SK-N-DZ (cell line): ENCODE results near the gene STK32A.

ENCODE experiments used
- DNase-seq: peaks from one replicate; pipeline ENCODE4 v3.0.0-alpha.2; 2015; ENCODE audit warnings: low spot score

Gene STK32A

DNA sequence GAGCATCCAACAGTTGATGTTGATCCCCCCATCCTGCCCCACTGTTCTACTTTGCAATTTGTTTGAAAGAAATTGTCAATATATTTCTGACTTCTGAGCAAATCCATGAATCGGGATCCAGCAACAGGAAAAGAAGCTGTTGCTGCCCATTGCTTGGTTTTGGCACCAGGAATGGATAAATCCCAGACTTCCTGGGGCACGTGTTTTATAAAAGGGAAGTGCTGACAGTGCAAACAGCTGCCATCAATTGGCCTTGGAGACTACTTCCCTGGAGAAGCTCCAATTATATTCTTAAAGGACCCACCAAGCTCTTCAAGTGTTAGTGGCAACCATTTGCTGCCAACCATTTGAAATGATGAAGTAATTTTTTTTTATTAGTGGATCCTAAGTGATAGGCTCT, 13.7 kb downstream of the STK32A start:
- no peak for DNase-seq

GRCh38 chr5:147259837-147260236, 25.0 kb downstream of the STK32A start:
- no peak for DNase-seq

GRCh38 chr5:147267082-147267832, 32.4 kb downstream of the STK32A start:
- no peak for DNase-seq

DNA sequence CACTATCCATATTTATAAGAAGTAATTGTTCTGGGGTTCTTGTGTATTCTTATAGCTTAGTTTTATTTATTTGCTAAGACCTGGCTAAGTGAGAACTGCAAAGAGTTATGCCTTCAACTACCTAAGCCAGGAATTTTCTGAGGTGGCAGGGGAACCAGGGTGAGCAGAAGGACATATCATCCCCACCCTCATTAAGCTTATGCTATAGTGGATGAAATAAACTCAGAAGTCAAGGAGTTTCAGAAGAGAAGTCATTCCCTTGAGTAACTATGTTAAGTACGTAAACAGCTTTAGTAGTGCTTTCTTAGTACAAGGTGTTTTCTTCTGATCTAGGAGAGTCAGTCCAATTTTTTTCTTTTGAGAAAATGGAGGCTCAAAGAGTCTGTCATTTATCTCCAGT, 41.7 kb downstream of the STK32A start:
- DNase-seq = no peak

DNA sequence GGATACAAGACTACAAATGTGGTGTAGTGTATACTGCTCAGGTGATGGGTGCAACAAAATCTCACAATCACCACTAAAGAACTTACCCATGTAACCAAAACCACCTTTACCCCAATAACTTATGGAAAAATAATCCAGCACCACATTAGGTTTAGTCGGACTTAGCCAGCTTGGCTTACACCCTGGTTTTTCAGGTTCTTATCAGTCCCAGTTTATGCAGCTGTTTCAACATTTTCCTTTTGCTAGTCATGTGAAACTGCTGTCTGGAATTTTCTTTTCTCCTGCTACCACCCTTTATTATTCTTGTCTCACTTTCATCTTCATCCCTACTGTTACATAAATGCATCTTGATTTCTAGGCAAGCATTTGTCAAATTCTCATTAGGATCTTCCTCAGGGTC, 51.5 kb downstream of the STK32A start:
- no peak for DNase-seq

DNA sequence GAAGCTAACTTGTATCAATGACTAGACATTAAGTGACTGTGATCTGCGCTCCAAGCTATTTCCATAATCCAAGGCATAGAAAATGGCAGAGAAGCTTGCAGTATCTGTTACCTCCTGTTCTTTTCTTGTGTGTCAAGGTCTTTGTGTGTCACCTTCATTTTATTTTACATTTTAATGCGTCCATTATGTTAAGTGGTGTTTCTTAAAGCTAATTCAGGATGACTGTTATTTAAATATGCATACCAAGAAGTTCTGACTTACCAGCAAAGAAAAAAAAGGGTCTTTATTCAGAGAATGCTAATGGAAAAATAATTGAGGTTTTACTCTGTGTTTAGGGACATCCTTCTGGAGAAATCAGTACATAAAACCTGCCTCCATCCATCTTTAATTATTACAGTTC, 52.3 kb downstream of the STK32A start:
- no peak for DNase-seq

DNA sequence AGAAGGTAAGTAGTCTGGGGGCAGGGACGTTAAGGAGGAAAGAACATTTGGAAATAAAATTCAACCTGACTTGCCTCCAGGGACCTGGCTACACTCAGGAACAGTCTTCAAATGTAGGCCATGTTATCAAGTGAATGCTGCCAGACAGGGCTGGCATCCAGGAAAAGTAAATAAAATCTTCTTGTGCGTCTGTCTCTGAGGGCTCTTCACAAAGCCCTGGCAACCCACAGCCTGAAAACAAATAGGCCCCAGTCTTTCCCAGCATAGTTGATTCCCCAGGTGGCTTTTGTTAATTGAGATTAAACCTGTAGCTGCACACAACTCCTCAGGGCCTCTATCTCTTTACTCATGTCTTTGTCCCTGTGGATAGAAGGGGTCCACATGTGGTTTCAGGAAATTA, 55.4 kb downstream of the STK32A start:
- no peak for DNase-seq

DNA sequence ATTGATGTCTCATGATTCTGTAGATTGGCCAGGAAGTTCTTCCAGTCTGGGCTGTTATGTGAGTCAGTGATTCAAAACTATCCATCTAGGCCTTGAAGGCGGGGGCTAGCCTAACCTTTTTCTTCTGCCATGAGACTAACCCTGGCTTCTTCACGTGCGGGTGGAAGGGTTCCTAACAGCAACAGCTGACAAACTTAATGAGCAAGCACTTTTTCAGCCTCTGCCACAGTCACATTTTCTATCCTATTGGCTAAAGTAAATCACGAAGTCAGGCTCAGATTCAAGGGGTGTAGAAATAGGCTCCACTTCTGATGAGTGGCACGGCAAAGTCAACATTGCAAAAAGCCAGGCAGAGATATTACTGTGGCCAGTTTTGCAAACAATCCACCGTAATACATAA, 68.4 kb downstream of the STK32A start:
- no peak for DNase-seq

DNA sequence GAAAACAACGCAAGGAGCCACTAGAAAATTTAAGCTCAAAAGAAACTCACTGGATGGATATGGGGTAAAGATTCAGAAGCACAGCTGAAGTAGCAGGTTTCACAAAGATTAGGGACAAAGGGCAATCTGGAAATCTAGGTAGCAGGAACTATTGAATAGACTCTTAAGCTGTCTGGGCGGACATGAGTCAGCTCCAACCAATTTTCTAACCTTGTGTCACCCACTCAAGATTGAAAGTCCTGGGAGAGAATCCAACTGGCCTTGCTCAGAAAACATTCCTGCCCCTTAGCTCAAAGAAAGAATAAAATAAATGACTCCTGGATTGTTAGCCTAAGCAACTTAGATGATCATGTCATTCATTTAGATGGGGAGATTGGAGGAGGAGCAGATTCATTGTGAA, 69.2 kb downstream of the STK32A start:
- no peak for DNase-seq

GRCh38 chr5:147305147-147305546, 70.3 kb downstream of the STK32A start:
- no peak for DNase-seq

DNA sequence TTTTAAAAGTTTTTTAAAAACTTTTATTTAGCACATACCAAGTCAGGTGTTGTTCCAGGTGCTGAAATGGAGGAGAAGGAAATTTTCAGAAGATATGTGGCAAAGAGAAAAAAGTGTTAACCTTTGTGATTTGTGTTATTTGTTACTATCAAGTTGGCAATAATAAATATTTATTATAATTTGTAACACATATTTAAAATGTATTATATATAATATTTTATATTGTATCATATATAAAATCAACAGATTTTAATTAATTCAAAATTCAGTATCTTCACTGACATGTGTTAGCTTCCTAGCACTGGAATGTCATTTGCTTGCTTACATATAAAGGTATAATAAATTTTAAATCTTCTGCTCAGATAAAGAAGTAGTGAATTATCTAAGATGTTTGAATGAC, 71.5 kb downstream of the STK32A start:
- no peak for DNase-seq

DNA sequence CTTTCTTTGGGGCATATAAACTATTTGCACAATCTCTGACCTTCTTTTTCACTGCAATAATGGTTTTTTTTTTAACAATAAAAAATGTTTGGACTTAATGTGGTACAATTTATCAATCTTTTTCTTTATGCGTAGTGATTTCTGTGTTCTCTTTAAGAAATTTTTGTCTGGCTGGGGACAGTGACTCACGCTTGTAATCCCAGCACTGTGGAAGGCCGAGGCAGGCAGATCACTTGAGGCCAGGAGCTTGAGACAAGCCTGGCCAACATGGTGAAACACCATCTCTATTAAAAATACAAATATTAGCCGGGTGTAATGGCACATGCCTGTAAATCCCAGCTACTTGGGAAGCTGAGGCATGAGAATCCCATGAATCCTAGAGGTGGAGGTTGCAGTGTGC, 72.3 kb downstream of the STK32A start:
- no peak for DNase-seq

- no peak for DNase-seq
Measured at GRCh38 chr5:147309621-147310020, 74.8 kb downstream of the STK32A start.

GRCh38 chr5:147310059-147310704, 75.4 kb downstream of the STK32A start:
- DNase-seq = no peak

- DNase-seq = no peak
Measured at GRCh38 chr5:147317978-147318684, 83.3 kb downstream of the STK32A start.

DNA sequence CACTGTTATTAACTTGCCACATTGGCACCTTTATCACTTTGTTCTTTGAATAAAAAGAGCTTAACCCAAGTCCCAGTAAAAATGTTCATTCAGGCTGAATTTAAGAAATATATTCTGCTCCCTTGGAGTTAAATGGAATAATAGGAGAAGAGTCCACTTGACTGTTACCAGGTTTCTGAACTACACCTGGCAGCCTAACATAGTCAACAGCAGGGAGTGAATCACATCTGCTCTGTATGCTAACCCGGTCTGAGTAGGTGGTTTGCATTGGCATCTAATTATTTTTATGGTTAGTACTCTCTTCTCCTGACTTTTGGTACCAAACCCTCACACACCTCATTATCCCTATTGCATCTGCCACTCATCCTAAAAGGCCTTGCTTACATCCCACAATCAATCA, 86.7 kb downstream of the STK32A start:
- DNase-seq = no peak

- DNase-seq = no peak
Measured at GRCh38 chr5:147327421-147327820, 92.6 kb downstream of the STK32A start.

DNA sequence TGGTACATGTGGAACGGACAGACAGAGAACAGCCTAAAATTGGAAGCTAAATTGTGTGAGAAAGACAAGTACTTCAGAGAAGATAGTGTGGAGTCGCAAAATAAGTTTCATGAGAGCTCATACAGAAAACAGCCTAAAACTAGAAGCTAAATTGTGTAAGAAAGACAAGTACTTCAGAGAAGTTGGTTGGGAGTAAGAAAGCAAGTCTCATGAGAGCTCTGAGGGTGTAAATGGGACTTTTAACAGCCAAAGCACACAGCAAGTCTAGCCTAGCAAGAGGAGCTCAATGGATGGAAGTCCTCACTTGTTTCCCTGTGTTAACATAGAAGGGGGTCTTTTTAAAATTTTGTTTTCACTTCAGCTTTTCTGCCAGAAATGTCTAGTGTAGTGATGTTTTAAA, 93.1 kb downstream of the STK32A start:
- no peak for DNase-seq

DNA sequence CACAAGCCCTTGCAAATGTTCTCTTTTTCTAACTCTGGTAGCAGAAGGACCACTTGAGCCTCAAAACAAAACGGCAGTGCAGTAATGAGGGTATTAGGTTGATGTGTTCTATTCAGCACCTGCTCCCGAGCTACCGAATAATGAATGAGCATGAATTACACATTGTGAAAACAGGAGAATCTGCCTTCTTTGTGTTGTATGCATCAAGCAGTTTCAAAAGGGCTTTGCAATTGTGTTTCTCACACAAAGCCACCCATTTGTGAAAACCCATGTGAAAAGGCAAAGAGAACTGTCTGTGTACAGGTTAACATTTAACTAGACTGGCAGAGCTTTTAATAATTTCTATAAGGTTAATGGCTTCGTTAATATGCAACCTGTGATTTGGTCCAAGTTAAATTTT, 97.8 kb downstream of the STK32A start:
- DNase-seq = no peak

DNA sequence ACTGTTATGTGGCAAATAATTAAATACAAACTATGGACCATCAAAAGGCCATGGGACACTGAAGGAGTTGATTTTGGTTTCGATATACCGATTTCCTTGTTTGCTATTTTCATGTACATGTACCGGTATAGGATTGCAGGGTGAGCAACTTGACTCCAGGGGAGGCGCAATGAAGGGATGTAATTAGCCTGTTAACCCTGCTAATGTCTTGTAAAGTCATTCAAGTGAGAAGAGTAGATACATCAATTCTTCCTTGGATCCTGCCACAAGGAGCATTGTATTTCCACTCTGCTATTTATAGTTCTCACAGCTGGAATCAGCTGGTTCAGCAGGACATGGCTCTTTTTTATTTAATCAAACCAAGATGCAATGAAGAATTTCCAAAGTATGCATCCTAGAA, 102.0 kb downstream of the STK32A start:
- DNase-seq = no peak

- no peak for DNase-seq
Measured at GRCh38 chr5:147339313-147339712, 104.5 kb downstream of the STK32A start.

DNA sequence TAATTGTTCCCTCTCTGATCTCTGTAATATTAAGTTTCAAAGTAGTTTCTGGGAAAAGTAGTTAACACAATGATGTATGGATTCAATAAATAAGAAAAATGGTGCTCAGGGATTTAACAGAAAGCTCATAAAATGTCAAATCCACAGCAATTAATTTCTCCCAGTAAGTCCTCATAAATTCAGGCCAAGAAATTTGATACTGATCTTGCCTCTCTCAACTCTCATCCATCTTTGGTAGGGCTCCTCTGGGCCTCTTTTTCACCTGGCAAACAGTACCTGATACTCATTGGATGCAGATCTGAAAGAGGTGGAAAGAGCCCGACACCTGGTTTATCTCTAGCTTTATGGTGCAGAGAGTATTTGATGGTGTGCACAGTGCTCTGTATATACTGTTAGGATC, 106.1 kb downstream of the STK32A start:
- DNase-seq = no peak

- DNase-seq = no peak
Measured at GRCh38 chr5:147341345-147341744, 106.5 kb downstream of the STK32A start.
